AG10803 (cell line): ENCODE results near the gene TLCD3B.

Source experiments
- DNase-seq: peaks from one replicate; pipeline ENCODE4 v3.0.0; 2010; ENCODE audit warnings: low read depth
- H3K4me3 ChIP-seq: 2 replicates; pipeline ENCODE4 v1.5.1; 2011; ENCODE audit warnings: mild to moderate bottlenecking, low read length, control low read depth
- TF ChIP-seq, protein P1 (sequence below): conservative IDR thresholded peaks from 2 replicates; pipeline ENCODE4 v1.5.1; 2011; ENCODE audit warnings: mild to moderate bottlenecking, low read length, control low read depth, inconsistent platforms

Gene TLCD3B

GRCh38 chr16:29978564-29979270 lies 52.4 kb downstream of the TLCD3B start:
- no peak for DNase-seq
- no peak overlapping the region for H3K4me3 ChIP-seq
- TF ChIP-seq, protein P1, sequence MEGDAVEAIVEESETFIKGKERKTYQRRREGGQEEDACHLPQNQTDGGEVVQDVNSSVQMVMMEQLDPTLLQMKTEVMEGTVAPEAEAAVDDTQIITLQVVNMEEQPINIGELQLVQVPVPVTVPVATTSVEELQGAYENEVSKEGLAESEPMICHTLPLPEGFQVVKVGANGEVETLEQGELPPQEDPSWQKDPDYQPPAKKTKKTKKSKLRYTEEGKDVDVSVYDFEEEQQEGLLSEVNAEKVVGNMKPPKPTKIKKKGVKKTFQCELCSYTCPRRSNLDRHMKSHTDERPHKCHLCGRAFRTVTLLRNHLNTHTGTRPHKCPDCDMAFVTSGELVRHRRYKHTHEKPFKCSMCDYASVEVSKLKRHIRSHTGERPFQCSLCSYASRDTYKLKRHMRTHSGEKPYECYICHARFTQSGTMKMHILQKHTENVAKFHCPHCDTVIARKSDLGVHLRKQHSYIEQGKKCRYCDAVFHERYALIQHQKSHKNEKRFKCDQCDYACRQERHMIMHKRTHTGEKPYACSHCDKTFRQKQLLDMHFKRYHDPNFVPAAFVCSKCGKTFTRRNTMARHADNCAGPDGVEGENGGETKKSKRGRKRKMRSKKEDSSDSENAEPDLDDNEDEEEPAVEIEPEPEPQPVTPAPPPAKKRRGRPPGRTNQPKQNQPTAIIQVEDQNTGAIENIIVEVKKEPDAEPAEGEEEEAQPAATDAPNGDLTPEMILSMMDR, result no peak

- no peak overlapping the region for H3K4me3 ChIP-seq
- TF ChIP-seq, protein P1, result no peak
- no peak for DNase-seq
Observed at GRCh38 chr16:29978081-29978480, 53.0 kb downstream of the TLCD3B start.

GRCh38 chr16:29977063-29977825 lies 53.8 kb downstream of the TLCD3B start:
- TF ChIP-seq, protein P1, result no peak
- no peak overlapping the region for H3K4me3 ChIP-seq
- DNase-seq, result no peak

GRCh38 chr16:29975811-29976511 lies 55.1 kb downstream of the TLCD3B start:
- H3K4me3 ChIP-seq, result peak overlapping the region; percentile 92
- TF ChIP-seq, protein P1, result no peak
- DNase-seq, result no peak

DNA sequence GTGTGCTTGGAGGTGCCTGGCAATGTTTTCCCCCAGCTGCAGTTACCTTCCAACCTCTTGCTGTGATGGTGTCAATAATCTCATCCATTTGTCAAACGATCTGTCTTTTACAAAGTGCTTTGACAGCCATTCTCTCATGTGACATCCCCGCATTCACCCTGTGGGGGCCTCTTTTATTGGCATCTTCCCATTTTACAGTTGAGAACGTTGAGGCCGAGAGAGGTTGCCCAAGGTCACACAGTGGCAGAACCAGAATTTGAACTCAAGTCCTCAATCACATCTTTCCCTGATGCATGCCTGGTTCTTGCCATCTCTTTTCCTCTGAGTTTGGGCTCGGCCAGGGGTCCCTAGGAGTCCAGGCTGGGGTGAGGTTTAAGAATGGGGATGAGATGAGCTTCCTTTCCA lies 55.9 kb downstream of the TLCD3B start:
- TF ChIP-seq, protein P1, result no peak
- peak overlapping the region; percentile 92 for H3K4me3 ChIP-seq

More for the DNA sequence above, 55.9 kb downstream of the TLCD3B start:
- DNase-seq, result no peak
